PC-9 (cell line): ENCODE data around the gene BCL2L11. TPM values are rescaled to one million over a fixed set of nuclear protein-coding genes. Genes with fewer than 3 reads are reported as not detected.

Experiments used
- BruUV-seq: library from RNA; stranded (reverse); fragments of 400-500 nt; replicated peaks from 2 replicates; lab custom pipeline; 2021; lab: Mats Ljungman, UMichigan
- CTCF ChIA-PET: fragments of 300-600 bp; sonication (Branson Sonifier 250); formaldehyde crosslinking; loops from one replicate; lab custom pipeline; 2022; ENCODE audit warnings: antibody characterized with exemption; lab: Charles Lee
- POLR2A ChIA-PET: fragments of 300-600 bp; sonication (Branson Sonifier 250); formaldehyde crosslinking; loops from one replicate; lab custom pipeline; 2022; ENCODE audit warnings: antibody characterized with exemption; ENCODE audit not compliant: unreplicated experiment; lab: Charles Lee
- DNase-seq, 2 experiments: peaks; one replicate each; pipeline versions ENCODE4 v3.0.0 to v3.0.0-alpha.2; 2015 to 2022; ENCODE audit warnings: mixed read lengths in 1 of 2
- H2AFZ ChIP-seq: fragments of 200-600 bp; sonication (generic); 2 replicates; pipeline ENCODE4 v1.8.1; 2017; ENCODE audit warnings: antibody characterized with exemption
- H3F3A ChIP-seq: fragments of 200-600 bp; sonication (generic); 2 replicates; pipeline ENCODE4 v1.8.1; 2017; ENCODE audit warnings: antibody characterized with exemption, mild to moderate bottlenecking, low read depth; ENCODE audit not compliant: insufficient read depth
- H3K27ac ChIP-seq: fragments of 200-600 bp; sonication (generic); 2 replicates; pipeline ENCODE4 v1.6.1; 2016; ENCODE audit warnings: mixed run types
- H3K27me3 ChIP-seq: fragments of 200-600 bp; sonication (generic); 2 replicates; pipeline ENCODE4 v1.6.1; 2016; ENCODE audit warnings: low read depth, mixed run types; ENCODE audit not compliant: insufficient read depth
- H3K36me3 ChIP-seq: fragments of 200-600 bp; sonication (generic); 2 replicates; pipeline ENCODE4 v1.6.1; 2016; ENCODE audit warnings: low read depth, mixed run types
- H3K4me1 ChIP-seq: fragments of 200-600 bp; sonication (generic); replicated peaks from 2 replicates; pipeline ENCODE4 v1.6.1; 2016; ENCODE audit warnings: mixed run types; ENCODE audit not compliant: insufficient read depth
- H3K4me2 ChIP-seq: fragments of 200-600 bp; sonication (generic); 2 replicates; pipeline ENCODE4 v1.6.1; 2017; ENCODE audit warnings: mixed run types
- H3K4me3 ChIP-seq: fragments of 200-600 bp; sonication (generic); 2 replicates; pipeline ENCODE4 v1.6.1; 2016; ENCODE audit warnings: mixed run types
- H3K79me2 ChIP-seq: fragments of 200-600 bp; sonication (generic); 2 replicates; pipeline ENCODE4 v1.6.1; 2017; ENCODE audit warnings: low read depth, mixed run types
- H3K9me2 ChIP-seq: fragments of 200-600 bp; sonication (generic); 2 replicates; pipeline ENCODE4 v1.8.1; 2017; ENCODE audit warnings: mild to moderate bottlenecking; ENCODE audit not compliant: insufficient read depth
- H3K9me3 ChIP-seq: fragments of 200-600 bp; sonication (generic); 2 replicates; pipeline ENCODE4 v1.8.1; 2016; ENCODE audit warnings: low read depth; ENCODE audit not compliant: insufficient read depth
- H4K20me1 ChIP-seq: fragments of 200-600 bp; sonication (generic); 2 replicates; pipeline ENCODE4 v1.8.1; 2017; ENCODE audit not compliant: insufficient read depth
- CTCF ChIP-seq: fragments of 200-600 bp; sonication (generic); conservative IDR thresholded peaks from 2 replicates; pipeline ENCODE4 v1.6.1; 2017; ENCODE audit warnings: mixed run types, antibody characterized with exemption, mild to moderate bottlenecking, moderate library complexity
- EZH2 ChIP-seq: fragments of 200-600 bp; sonication (generic); IDR thresholded peaks from 2 replicates; pipeline ENCODE4 v1.8.0; 2017; ENCODE audit warnings: antibody characterized with exemption, low read depth
- intact Hi-C: fragments of 100-400 bp; cut with micrococcal nuclease; formaldehyde crosslinking; loops from one replicate; pipeline ENCODE4 v1.10.0; 2022; ENCODE audit not compliant: unreplicated experiment
- total RNA-seq: library from RNA; stranded (reverse); gene quantifications from 2 replicates; pipeline ENCODE4 v1.2.3, GENCODE V29; 2021

The BCL2L11 gene
- total RNA-seq, 1 experiment from 2014 or later: 17.0 TPM

GRCh38 chr2:111198701-111199100 is 78.0 kb downstream of the BCL2L11 start:
- ChIA-PET POLR2A (no interaction called here), CTCF (interaction anchor here (0.7 kb wide), 1 partner anchor 50 kb away, joined by 4 read pairs; no protein-coding TSS in a partner anchor)
- Histone ChIP-seq H3K9me2 (no peaks in the 10 kb centered on the region), H3K4me1 (no peaks in the 10 kb centered on the region), H3K36me3 (no peaks in the 10 kb centered on the region), H2AFZ (no peak overlapping the region), H3F3A (no peaks in the 10 kb centered on the region), H4K20me1 (no peaks in the 10 kb centered on the region), H3K4me2 (no peak overlapping the region), H3K79me2 (no peaks in the 10 kb centered on the region), H3K4me3 (no peak overlapping the region), H3K9me3 (peaks cover 3% of the 10 kb centered on the region; the same call in 1 of the 2 replicates), H3K27ac (no peak overlapping the region), H3K27me3 (no peaks in the 10 kb centered on the region)
- BruUV-seq: no TSS peak
- intact Hi-C loops: no loop called here
- no peak for DNase-seq
- TF ChIP-seq EZH2 (no peak), CTCF (no peak)

GRCh38 chr2:111199840-111200239 is 79.1 kb downstream of the BCL2L11 start:
- H3K27me3 ChIP-seq: no peaks in the 10 kb centered on the region
- no peaks in the 10 kb centered on the region for H3K4me1 ChIP-seq
- H2AFZ ChIP-seq: no peak overlapping the region
- H3K36me3 ChIP-seq: no peaks in the 10 kb centered on the region
- H3K9me2 ChIP-seq: no peaks in the 10 kb centered on the region
- no TSS peak for BruUV-seq
- peaks cover 3% of the 10 kb centered on the region; the same call in 1 of the 2 replicates for H3K9me3 ChIP-seq
- intact Hi-C loops: no loop called here
- no peaks in the 10 kb centered on the region for H4K20me1 ChIP-seq
- no peak overlapping the region for H3K4me2 ChIP-seq
- H3F3A ChIP-seq: no peaks in the 10 kb centered on the region
- no peak overlapping the region for H3K4me3 ChIP-seq
- no peak for TF ChIP-seq CTCF
- no peak for TF ChIP-seq EZH2
- H3K27ac ChIP-seq: no peak overlapping the region
- H3K79me2 ChIP-seq: no peaks in the 10 kb centered on the region
- DNase-seq: no peak
- ChIA-PET POLR2A (no interaction called here), CTCF (no interaction called here)

- Histone ChIP-seq H3K9me3 (peaks cover 3% of the 10 kb centered on the region; the same call in 1 of the 2 replicates), H3K9me2 (no peaks in the 10 kb centered on the region), H3K4me1 (no peaks in the 10 kb centered on the region), H3K79me2 (no peaks in the 10 kb centered on the region), H2AFZ (no peak overlapping the region), H4K20me1 (no peaks in the 10 kb centered on the region), H3K4me3 (no peak overlapping the region), H3F3A (no peaks in the 10 kb centered on the region), H3K4me2 (no peak overlapping the region), H3K36me3 (no peaks in the 10 kb centered on the region), H3K27ac (no peak overlapping the region), H3K27me3 (no peaks in the 10 kb centered on the region)
- no peak for DNase-seq
- ChIA-PET CTCF (no interaction called here), POLR2A (no interaction called here)
- TF ChIP-seq CTCF (no peak), EZH2 (no peak)
- intact Hi-C loops: no loop called here
- no TSS peak for BruUV-seq
These were observed 79.7 kb downstream of the BCL2L11 start for GRCh38 chr2:111200333-111200881.
